ENCODE data around the gene ART1. TPM values are rescaled to one million over a fixed set of nuclear protein-coding genes. Genes with fewer than 3 reads are reported as not detected.

The ART1 gene
- total RNA-seq, 4 donors from 2014 or later: 23.2 to 94.9 (median 41.7) TPM

DNA sequence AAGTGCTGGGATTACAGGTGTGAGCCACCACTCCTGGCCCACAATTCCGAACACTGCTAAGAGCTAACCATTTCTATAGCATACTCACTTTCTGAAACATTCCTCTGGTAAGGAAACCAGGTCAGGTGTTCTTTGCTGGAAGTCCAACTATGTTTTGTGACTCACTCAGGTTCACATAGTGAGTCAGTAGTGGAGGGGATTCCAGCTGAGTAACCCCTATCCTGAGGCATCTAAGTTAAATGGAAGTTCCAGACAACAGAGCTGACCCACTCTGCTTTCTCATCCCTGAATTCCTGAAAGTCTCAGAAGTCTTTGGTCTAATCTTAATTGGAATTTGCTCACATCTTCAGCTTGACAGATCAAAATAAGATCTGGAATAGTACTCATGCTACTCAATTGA, 29.3 kb downstream of the ART1 start:
- Histone ChIP-seq H3K4me1 (no peaks in the 10 kb centered on the region), H3K27ac (no peak overlapping the region), H3K9me3 (no peaks in the 10 kb centered on the region), H3K36me3 (peaks cover 3 to 72% of the 10 kb centered on the region in 2 donors), H3K27me3 (no peaks in the 10 kb centered on the region), H3K4me3 (no peak overlapping the region)
- no peak for TF ChIP-seq POLR2A (IDR thresholded peaks at IDR 0.05)
- TF ChIP-seq, protein P1, sequence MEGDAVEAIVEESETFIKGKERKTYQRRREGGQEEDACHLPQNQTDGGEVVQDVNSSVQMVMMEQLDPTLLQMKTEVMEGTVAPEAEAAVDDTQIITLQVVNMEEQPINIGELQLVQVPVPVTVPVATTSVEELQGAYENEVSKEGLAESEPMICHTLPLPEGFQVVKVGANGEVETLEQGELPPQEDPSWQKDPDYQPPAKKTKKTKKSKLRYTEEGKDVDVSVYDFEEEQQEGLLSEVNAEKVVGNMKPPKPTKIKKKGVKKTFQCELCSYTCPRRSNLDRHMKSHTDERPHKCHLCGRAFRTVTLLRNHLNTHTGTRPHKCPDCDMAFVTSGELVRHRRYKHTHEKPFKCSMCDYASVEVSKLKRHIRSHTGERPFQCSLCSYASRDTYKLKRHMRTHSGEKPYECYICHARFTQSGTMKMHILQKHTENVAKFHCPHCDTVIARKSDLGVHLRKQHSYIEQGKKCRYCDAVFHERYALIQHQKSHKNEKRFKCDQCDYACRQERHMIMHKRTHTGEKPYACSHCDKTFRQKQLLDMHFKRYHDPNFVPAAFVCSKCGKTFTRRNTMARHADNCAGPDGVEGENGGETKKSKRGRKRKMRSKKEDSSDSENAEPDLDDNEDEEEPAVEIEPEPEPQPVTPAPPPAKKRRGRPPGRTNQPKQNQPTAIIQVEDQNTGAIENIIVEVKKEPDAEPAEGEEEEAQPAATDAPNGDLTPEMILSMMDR (IDR thresholded peaks at IDR 0.05 in 4 of 5, conservative IDR thresholded peaks at IDR 0.05 in 1 of 5): no peak
- in situ Hi-C loops (cut with MboI; ENCODE audit: low sequenced_read_pairs in 4 of 4) (no loop called here), intact Hi-C loops (cut with DNase I; ENCODE audit: low total_unique reads) (no loop called here)
- no peak for DNase-seq
- ATAC-seq: no peak

DNA sequence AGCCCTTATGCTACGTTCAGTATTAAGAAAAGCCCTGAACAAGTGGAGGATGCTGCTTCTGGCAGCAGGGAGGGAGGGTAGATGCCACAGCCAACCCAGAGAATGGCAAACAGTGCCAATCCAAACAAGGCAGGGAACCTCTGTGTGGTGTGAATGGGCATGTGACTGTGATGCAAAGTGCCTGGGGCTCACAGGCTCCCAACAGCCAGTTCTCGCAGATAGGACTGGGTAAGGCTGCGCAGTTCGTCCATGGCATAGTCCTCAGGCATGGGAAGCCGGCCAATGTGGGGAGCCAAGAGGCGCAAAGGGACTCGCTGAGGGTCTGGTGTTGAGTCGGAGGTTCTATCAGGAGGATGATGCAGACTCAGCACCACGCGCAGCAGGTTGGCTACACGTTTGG, 31.0 kb downstream of the ART1 start:
- in situ Hi-C loops (cut with MboI; ENCODE audit: low sequenced_read_pairs in 4 of 4) (no loop called here), intact Hi-C loops (cut with DNase I; ENCODE audit: low total_unique reads) (no loop called here)
- H3K9me3 ChIP-seq: no peaks in the 10 kb centered on the region
- H3K27me3 ChIP-seq: no peaks in the 10 kb centered on the region
- TF ChIP-seq, protein P1 (IDR thresholded peaks at IDR 0.05 in 4 of 5, conservative IDR thresholded peaks at IDR 0.05 in 1 of 5): no peak
- no peak for TF ChIP-seq POLR2A (IDR thresholded peaks at IDR 0.05)
- peaks cover 0 to 86% of the 10 kb centered on the region in 2 donors for H3K36me3 ChIP-seq
- DNase-seq (no peak), ATAC-seq (no peak)
- H3K4me3 ChIP-seq: no peak overlapping the region
- H3K27ac ChIP-seq: no peak overlapping the region
- H3K4me1 ChIP-seq: no peaks in the 10 kb centered on the region

DNA sequence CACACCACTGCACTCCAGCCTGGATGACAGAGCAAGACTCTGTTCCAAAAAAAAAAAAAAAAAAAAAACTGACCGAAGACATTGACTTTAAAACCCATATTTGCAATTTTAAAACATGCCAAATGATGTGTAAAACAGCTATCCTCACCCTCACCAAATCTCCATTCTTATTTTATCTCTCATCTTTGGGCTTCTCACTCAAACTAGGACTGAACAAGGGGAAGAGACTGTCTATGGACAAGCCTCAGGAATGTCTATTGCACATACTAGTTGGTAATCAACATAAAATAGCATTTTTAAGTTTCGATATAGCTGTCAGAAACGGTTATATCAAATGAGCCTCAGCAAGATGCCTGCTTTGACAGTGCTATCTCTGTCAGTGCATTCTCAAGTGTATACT, 34.1 kb downstream of the ART1 start:
- ATAC-seq (no peak), DNase-seq (no peak)
- H3K4me3 ChIP-seq: no peak overlapping the region
- peaks cover 6 to 96% of the 10 kb centered on the region in 2 donors for H3K36me3 ChIP-seq
- TF ChIP-seq, protein P1 (IDR thresholded peaks at IDR 0.05 in 4 of 5, conservative IDR thresholded peaks at IDR 0.05 in 1 of 5): no peak
- TF ChIP-seq POLR2A (IDR thresholded peaks at IDR 0.05): no peak
- peaks cover 0 to under 1% of the 10 kb centered on the region in 2 donors for H3K4me1 ChIP-seq
- in situ Hi-C loops (cut with MboI; ENCODE audit: low sequenced_read_pairs in 4 of 4) (no loop called here), intact Hi-C loops (cut with DNase I; ENCODE audit: low total_unique reads) (no loop called here)
- no peak overlapping the region for H3K27ac ChIP-seq
- no peaks in the 10 kb centered on the region for H3K27me3 ChIP-seq
- no peaks in the 10 kb centered on the region for H3K9me3 ChIP-seq

DNA sequence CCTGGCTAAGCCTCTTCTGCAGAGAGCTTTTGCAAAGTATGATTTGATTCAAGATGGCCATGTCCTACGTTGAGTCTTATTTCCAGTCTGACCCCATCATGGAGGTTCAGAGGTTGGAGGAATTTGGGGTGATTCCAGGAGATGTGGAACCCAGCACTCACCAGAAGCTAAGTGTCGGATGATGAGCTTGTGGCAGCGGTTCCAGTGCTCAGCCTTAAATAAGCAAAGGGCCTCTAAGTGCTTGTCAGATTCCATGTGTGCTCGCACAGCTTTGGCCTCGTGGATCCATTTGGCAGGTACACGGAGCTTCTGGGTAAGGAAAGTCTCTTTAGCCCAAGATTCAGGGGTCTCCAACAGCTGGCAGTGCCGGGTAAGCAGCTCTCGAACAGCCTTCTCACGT, 38.1 kb downstream of the ART1 start:
- DNase-seq (no peak), ATAC-seq (no peak)
- Histone ChIP-seq H3K27me3 (no peaks in the 10 kb centered on the region), H3K4me3 (no peak overlapping the region), H3K9me3 (no peaks in the 10 kb centered on the region), H3K36me3 (peaks cover 6 to 72% of the 10 kb centered on the region in 2 donors), H3K27ac (no peak overlapping the region), H3K4me1 (peaks cover 19 to 24% of the 10 kb centered on the region in 2 donors)
- in situ Hi-C loops (cut with MboI; ENCODE audit: low sequenced_read_pairs in 4 of 4) (no loop called here), intact Hi-C loops (cut with DNase I; ENCODE audit: low total_unique reads) (no loop called here)
- TF ChIP-seq, protein P1 (IDR thresholded peaks at IDR 0.05 in 4 of 5, conservative IDR thresholded peaks at IDR 0.05 in 1 of 5): no peak

Measured in gastrocnemius medialis (tissue), 4 donors.